HG02840 (cell line): ENCODE data around the gene RHBDD1.

Source experiments
- ATAC-seq: cut with Tn5 transposase; IDR thresholded peaks from one replicate; pipeline ENCODE4 v1.9.1; 2021; ENCODE audit warnings: mild to moderate bottlenecking, moderate library complexity, moderate number of reproducible peaks; ENCODE audit not compliant: unreplicated experiment, low FRiP score

The RHBDD1 gene, protein sequence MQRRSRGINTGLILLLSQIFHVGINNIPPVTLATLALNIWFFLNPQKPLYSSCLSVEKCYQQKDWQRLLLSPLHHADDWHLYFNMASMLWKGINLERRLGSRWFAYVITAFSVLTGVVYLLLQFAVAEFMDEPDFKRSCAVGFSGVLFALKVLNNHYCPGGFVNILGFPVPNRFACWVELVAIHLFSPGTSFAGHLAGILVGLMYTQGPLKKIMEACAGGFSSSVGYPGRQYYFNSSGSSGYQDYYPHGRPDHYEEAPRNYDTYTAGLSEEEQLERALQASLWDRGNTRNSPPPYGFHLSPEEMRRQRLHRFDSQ

DNA sequence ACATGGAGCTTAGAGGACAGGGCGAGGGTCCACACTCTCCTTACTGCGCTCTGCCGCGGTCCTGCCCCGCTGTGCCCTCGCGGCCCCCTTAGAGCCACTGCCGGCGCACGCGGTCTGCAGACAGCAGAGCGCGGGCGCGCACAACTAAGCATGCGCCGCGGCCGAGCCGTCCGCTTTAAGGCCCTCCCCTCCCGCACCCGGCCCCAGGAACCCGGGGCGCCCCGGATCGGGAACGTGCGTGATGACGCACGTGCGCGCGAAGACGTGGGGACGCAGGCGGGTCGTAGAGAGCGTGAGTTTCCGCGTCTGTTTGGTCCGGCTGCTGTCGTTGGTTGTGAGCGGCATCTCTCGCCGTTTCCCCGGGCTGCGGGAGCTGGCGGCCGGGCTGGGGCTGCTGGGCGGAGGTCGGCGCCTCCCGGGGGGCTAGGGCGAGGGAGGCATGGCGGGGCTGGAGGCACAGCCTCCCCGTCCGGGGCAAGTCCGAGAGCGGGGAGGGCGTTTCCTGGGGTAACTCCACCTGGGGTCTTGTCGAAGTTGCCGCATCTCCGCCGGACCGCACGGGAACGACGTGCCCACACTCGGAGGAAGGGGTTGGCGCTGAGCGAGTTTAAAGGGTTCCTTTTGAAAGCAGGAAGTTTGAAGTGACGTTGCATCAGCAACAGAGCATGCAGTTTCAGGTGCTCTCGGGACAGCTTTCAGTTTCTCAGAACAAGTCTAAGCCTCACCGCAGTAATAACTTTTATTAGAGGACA lies at the start of gene RHBDD1:
Gene RHBDD1, plus strand, starts transcription at position 259 of the 752 bp plus-strand sequence. CDS start 28,640 bp downstream, outside the sequence.
- ATAC-seq = peak; percentile 89

GRCh38 chr2:226788064-226788463 lies 47.8 kb upstream of the RHBDD1 start:
- ATAC-seq = no peak

DNA sequence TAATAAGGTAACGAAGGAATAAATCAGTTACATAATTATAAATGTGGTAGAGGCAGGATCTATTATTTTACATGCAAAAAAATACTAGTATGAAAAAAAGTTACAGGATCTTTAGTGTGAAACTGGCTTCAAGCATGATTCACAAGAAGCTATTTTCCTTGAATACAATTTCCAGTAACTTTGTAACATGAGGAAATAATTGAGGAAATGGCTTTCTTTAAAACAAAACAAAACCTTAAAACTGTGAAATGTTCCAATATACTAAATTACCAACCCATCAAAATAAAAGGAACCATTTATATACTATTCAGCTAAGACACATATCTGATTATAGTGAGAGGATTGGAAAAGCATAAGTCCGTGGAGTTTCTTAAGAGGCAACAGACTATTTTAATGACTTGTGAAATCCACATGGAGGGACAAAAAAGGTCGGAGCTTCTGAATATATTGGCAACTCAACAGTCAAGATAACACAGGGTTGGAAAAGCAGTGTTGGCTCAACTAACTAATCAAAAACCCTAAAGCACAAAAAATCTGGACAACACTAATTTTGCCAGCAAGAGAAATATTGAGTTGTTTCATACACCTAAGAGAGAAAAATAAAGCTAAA lies 46.9 kb upstream of the RHBDD1 start:
- no peak for ATAC-seq

DNA sequence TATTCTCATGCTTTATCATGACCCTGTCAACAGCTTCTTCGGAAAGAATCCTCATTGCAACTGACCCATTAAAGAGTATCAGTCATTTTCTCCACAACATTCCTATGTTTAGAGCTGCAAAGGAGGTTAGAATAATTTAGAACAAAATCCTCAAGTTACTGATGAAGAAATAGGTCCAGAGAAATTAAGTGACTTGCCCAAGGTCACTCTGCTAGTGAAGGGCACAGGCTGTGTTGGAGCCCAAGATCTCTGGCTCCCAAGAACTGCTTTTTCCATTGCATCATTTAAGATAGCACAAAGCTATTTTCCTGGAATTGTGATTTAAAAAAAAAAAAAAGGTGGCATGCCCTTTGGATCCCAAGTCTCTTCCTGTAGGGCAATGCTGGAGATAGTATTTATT lies 45.8 kb upstream of the RHBDD1 start:
- no peak for ATAC-seq

DNA sequence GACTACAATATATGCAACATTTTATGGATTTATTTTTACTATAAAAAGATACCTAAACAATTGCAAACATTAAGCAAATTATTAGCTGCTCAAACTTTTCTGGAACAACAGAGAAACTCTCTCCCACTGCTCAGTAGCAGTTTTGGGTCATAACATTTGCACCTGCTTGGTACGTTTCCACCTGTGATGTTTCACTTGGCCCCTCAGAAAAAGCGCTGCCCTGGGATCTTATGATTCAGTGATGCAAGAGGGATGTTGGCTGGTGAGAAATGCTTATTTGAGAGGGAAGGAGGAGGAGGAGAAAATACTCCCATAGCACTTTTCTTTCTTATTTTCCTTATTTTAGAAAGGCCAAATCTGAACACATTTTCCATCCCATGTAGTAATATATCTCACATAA lies 45.4 kb upstream of the RHBDD1 start:
- no peak for ATAC-seq

GRCh38 chr2:226791056-226791486 lies 44.8 kb upstream of the RHBDD1 start:
- ATAC-seq = peak; percentile 66

- ATAC-seq = peak; percentile 99
Measured at GRCh38 chr2:226791487-226792081, 44.3 kb upstream of the RHBDD1 start.

DNA sequence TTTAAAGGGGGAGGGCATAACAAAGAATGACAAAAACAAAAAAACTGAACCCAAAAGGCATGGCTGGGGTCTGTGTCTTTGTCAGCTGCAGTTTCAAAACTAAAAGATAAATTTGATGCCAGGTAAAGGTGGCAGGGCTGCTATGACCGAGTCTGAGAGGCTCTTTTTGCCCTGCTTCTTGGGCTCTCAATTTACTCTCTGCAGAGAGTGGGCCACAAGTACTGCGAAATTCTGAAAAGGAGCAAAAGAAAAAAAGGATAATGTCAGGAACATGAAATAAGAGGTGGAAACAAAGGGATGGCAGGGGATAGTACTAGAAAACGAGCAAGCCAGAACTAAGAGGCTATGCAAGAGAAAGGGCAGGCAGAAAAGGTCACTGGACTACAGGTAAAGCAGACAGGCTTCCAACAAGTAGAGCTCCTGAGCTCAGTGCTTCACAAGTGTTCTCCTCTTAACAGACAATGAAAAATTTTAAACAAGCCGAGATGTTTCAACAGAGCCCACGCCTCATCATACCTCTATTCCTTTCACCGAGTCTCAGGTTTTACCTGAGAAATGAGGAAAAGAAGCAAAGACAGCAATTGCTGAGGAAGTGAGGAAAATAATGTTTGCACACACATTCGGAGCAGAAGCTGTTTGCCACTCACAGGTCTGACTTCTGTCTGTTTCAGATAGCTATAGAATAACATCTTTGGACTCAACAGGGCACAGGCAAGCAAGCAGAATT lies 43.5 kb upstream of the RHBDD1 start:
- ATAC-seq = no peak

GRCh38 chr2:226793646-226794045 lies 42.2 kb upstream of the RHBDD1 start:
- ATAC-seq = no peak

- no peak for ATAC-seq
Measured at GRCh38 chr2:226794196-226794661, 41.6 kb upstream of the RHBDD1 start.

- no peak for ATAC-seq
Measured at GRCh38 chr2:226794751-226795171, 41.1 kb upstream of the RHBDD1 start.

GRCh38 chr2:226795281-226796011 lies 40.4 kb upstream of the RHBDD1 start:
- no peak for ATAC-seq

DNA sequence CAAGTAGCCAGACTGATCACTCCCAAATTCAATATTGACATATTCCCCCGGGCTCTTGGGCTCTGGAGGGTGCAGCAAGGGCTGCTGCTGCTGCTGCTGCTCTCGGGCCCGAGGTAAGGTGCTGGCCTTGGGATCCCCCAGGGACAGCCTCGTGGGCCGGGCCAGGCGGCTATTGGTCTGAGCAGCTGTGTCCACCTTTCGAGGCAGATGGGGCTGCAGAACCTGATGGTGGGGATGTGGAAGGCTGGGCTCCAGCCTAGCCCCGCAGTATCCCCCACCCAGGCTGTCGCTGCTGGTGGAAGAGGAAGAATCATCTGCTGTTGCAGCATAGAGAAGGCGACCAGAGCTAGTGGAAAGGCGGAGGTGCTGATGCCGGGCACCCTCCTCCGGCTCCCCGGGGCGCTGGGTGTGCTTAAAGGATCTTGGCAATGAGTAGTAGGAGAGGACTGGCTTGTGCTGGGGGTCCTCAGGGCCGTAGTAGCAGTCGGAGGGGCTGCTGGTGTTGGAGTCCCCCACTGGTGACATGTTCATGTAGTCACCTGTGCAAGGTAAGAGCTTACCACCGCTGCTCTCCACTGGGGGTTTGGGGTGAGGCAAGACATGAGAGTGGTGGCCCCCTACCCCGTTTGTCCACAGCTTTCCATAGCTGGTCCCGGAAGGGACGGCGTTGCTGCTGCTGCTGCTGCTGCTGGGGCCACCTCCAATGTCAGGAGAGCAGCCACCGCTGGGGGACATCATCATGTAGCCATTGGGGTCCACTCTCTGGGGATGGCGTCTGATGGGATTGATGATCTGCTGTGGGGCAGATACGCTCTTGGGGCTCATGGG lies 39.6 kb upstream of the RHBDD1 start:
- no peak for ATAC-seq

- no peak for ATAC-seq
Measured at GRCh38 chr2:226796840-226797288, 39.0 kb upstream of the RHBDD1 start.

GRCh38 chr2:226797289-226797988 lies 38.4 kb upstream of the RHBDD1 start:
- ATAC-seq = no peak

GRCh38 chr2:226797989-226798421 lies 37.8 kb upstream of the RHBDD1 start:
- no peak for ATAC-seq

GRCh38 chr2:226798422-226799210 lies 37.2 kb upstream of the RHBDD1 start:
- no peak for ATAC-seq
